ENCODE measurements around the gene RNF133. TPM values are rescaled to one million over a fixed set of nuclear protein-coding genes. Genes with fewer than 3 reads are reported as not detected.
"Not testable (repeated sequence)": the region's sequence is repeated elsewhere in the genome, so short reads cannot be mapped to it uniquely, and the experiment has no call there.

The RNF133 gene
- total and polyA plus RNA-seq, 2 donors = 0.06 to 2.1 TPM

- not testable (repeated sequence) for H3K36me3 ChIP-seq (ENCODE audit: insufficient read depth); H3K4me1 ChIP-seq (ENCODE audit: insufficient read depth); DNase-seq (ENCODE audit: extremely low spot score); H3K4me3 ChIP-seq (ENCODE audit: low read depth, low read length); H3K27ac ChIP-seq (ENCODE audit: low read depth)
- WGBS = 99% methylated on average over 16 of the region's 16 CpGs
Measured at GRCh38 chr7:122681186-122681585, 17.7 kb downstream of the RNF133 start.

GRCh38 chr7:122679813-122680212, 19.1 kb downstream of the RNF133 start:
- H3K27ac ChIP-seq (ENCODE audit: low read depth) = no peak overlapping the region

GRCh38 chr7:122679269-122679709, 19.6 kb downstream of the RNF133 start:
- 75% methylated on average over 9 of the region's 9 CpGs for WGBS
- DNase-seq (ENCODE audit: extremely low spot score); H3K27ac ChIP-seq (ENCODE audit: low read depth); H3K4me1 ChIP-seq (ENCODE audit: insufficient read depth); H3K36me3 ChIP-seq (ENCODE audit: insufficient read depth); H3K4me3 ChIP-seq (ENCODE audit: low read depth, low read length): not testable (repeated sequence)

More at GRCh38 chr7:122679813-122680212, 19.1 kb downstream of the RNF133 start:
- Histone ChIP-seq H3K36me3 (ENCODE audit: insufficient read depth) (no peaks in the 10 kb centered on the region), H3K4me3 (ENCODE audit: low read depth, low read length) (no peak overlapping the region), H3K4me1 (ENCODE audit: insufficient read depth) (no peaks in the 10 kb centered on the region)
- WGBS = 49% methylated on average over 1 of the region's 1 CpG
- no peak for DNase-seq (ENCODE audit: extremely low spot score)

- Histone ChIP-seq H3K4me3 (ENCODE audit: low read depth, low read length) (no peak overlapping the region), H3K27ac (ENCODE audit: low read depth) (no peak overlapping the region), H3K36me3 (ENCODE audit: insufficient read depth) (no peaks in the 10 kb centered on the region), H3K4me1 (ENCODE audit: insufficient read depth) (no peaks in the 10 kb centered on the region)
- DNase-seq (ENCODE audit: extremely low spot score) = no peak
- WGBS = 58% methylated on average over 1 of the region's 1 CpG
Measured at GRCh38 chr7:122677149-122677548, 21.8 kb downstream of the RNF133 start.

- DNase-seq (ENCODE audit: extremely low spot score) = no peak
- 85% methylated on average over 2 of the region's 2 CpGs for WGBS
Measured at GRCh38 chr7:122676466-122676865, 22.5 kb downstream of the RNF133 start.

GRCh38 chr7:122675621-122676020, 23.3 kb downstream of the RNF133 start:
- H3K4me1 ChIP-seq (ENCODE audit: insufficient read depth) = no peaks in the 10 kb centered on the region
- no peak overlapping the region for H3K27ac ChIP-seq (ENCODE audit: low read depth)
- DNase-seq (ENCODE audit: extremely low spot score) = no peak
- no peak overlapping the region for H3K4me3 ChIP-seq (ENCODE audit: low read depth, low read length)
- WGBS = 94% methylated on average over 7 of the region's 7 CpGs
- H3K36me3 ChIP-seq (ENCODE audit: insufficient read depth) = no peaks in the 10 kb centered on the region

More at GRCh38 chr7:122676466-122676865, 22.5 kb downstream of the RNF133 start:
- no peak overlapping the region for H3K27ac ChIP-seq (ENCODE audit: low read depth)
- no peak overlapping the region for H3K4me3 ChIP-seq (ENCODE audit: low read depth, low read length)
- no peaks in the 10 kb centered on the region for H3K4me1 ChIP-seq (ENCODE audit: insufficient read depth)
- H3K36me3 ChIP-seq (ENCODE audit: insufficient read depth) = no peaks in the 10 kb centered on the region

GRCh38 chr7:122675011-122675410, 23.9 kb downstream of the RNF133 start:
- Histone ChIP-seq H3K4me3 (ENCODE audit: low read depth, low read length) (no peak overlapping the region), H3K27ac (ENCODE audit: low read depth) (no peak overlapping the region)
- 63% methylated on average over 7 of the region's 7 CpGs for WGBS

GRCh38 chr7:122674502-122674901, 24.4 kb downstream of the RNF133 start:
- no peak overlapping the region for H3K4me3 ChIP-seq (ENCODE audit: low read depth, low read length)
- H3K36me3 ChIP-seq (ENCODE audit: insufficient read depth) = no peaks in the 10 kb centered on the region
- H3K27ac ChIP-seq (ENCODE audit: low read depth) = no peak overlapping the region
- H3K4me1 ChIP-seq (ENCODE audit: insufficient read depth) = no peaks in the 10 kb centered on the region
- 21% methylated on average over 4 of the region's 4 CpGs for WGBS
- DNase-seq (ENCODE audit: extremely low spot score) = no peak

More at GRCh38 chr7:122675011-122675410, 23.9 kb downstream of the RNF133 start:
- no peak for DNase-seq (ENCODE audit: extremely low spot score)
- H3K4me1 ChIP-seq (ENCODE audit: insufficient read depth) = no peaks in the 10 kb centered on the region
- H3K36me3 ChIP-seq (ENCODE audit: insufficient read depth) = no peaks in the 10 kb centered on the region

- H3K4me3 ChIP-seq (ENCODE audit: low read depth, low read length) = no peak overlapping the region
- H3K27ac ChIP-seq (ENCODE audit: low read depth) = no peak overlapping the region
- H3K36me3 ChIP-seq (ENCODE audit: insufficient read depth) = no peaks in the 10 kb centered on the region
- no peaks in the 10 kb centered on the region for H3K4me1 ChIP-seq (ENCODE audit: insufficient read depth)
- no peak for DNase-seq (ENCODE audit: extremely low spot score)
- 99% methylated on average over 21 of the region's 21 CpGs for WGBS
Measured at GRCh38 chr7:122673951-122674350, 25.0 kb downstream of the RNF133 start.

- DNase-seq (ENCODE audit: extremely low spot score) = no peak
- Histone ChIP-seq H3K4me3 (ENCODE audit: low read depth, low read length) (no peak overlapping the region), H3K27ac (ENCODE audit: low read depth) (no peak overlapping the region), H3K4me1 (ENCODE audit: insufficient read depth) (no peaks in the 10 kb centered on the region), H3K36me3 (ENCODE audit: insufficient read depth) (no peaks in the 10 kb centered on the region)
- WGBS = 96% methylated on average over 8 of the region's 8 CpGs
Measured at GRCh38 chr7:122672536-122672935, 26.4 kb downstream of the RNF133 start.

GRCh38 chr7:122663733-122664132, 35.2 kb downstream of the RNF133 start:
- Histone ChIP-seq H3K4me3 (ENCODE audit: low read depth, low read length) (no peak overlapping the region), H3K4me1 (ENCODE audit: insufficient read depth) (no peaks in the 10 kb centered on the region), H3K36me3 (ENCODE audit: insufficient read depth) (no peaks in the 10 kb centered on the region), H3K27ac (ENCODE audit: low read depth) (no peak overlapping the region)
- DNase-seq (ENCODE audit: extremely low spot score) = no peak
- WGBS = 90% methylated on average over 2 of the region's 2 CpGs

GRCh38 chr7:122658856-122659255, 40.1 kb downstream of the RNF133 start:
- WGBS = 39% methylated on average over 2 of the region's 2 CpGs
- no peak for DNase-seq (ENCODE audit: extremely low spot score)

GRCh38 chr7:122653685-122654084, 45.2 kb downstream of the RNF133 start:
- no peaks in the 10 kb centered on the region for H3K36me3 ChIP-seq (ENCODE audit: insufficient read depth)
- H3K4me3 ChIP-seq (ENCODE audit: low read depth, low read length) = no peak overlapping the region
- H3K27ac ChIP-seq (ENCODE audit: low read depth) = no peak overlapping the region
- 92% methylated on average over 5 of the region's 5 CpGs for WGBS
- no peak for DNase-seq (ENCODE audit: extremely low spot score)
- H3K4me1 ChIP-seq (ENCODE audit: insufficient read depth) = no peaks in the 10 kb centered on the region

More at GRCh38 chr7:122658856-122659255, 40.1 kb downstream of the RNF133 start:
- Histone ChIP-seq H3K36me3 (ENCODE audit: insufficient read depth) (no peaks in the 10 kb centered on the region), H3K4me1 (ENCODE audit: insufficient read depth) (no peaks in the 10 kb centered on the region), H3K4me3 (ENCODE audit: low read depth, low read length) (no peak overlapping the region), H3K27ac (ENCODE audit: low read depth) (no peak overlapping the region)

- no peaks in the 10 kb centered on the region for H3K4me1 ChIP-seq (ENCODE audit: insufficient read depth)
- no peak overlapping the region for H3K27ac ChIP-seq (ENCODE audit: low read depth)
- no peak overlapping the region for H3K4me3 ChIP-seq (ENCODE audit: low read depth, low read length)
- 51% methylated on average over 4 of the region's 4 CpGs for WGBS
- no peaks in the 10 kb centered on the region for H3K36me3 ChIP-seq (ENCODE audit: insufficient read depth)
- DNase-seq (ENCODE audit: extremely low spot score) = no peak
Measured at GRCh38 chr7:122652876-122653275, 46.0 kb downstream of the RNF133 start.

GRCh38 chr7:122651451-122651850, 47.5 kb downstream of the RNF133 start:
- no peaks in the 10 kb centered on the region for H3K36me3 ChIP-seq (ENCODE audit: insufficient read depth)
- no peaks in the 10 kb centered on the region for H3K4me1 ChIP-seq (ENCODE audit: insufficient read depth)
- no peak overlapping the region for H3K4me3 ChIP-seq (ENCODE audit: low read depth, low read length)
- no peak for DNase-seq (ENCODE audit: extremely low spot score)
- 48% methylated on average over 2 of the region's 2 CpGs for WGBS
- H3K27ac ChIP-seq (ENCODE audit: low read depth) = no peak overlapping the region
